PC-9 (cell line): Measurements from ENCODE around the gene SEC23B. TPM values are rescaled to one million over a fixed set of nuclear protein-coding genes. Genes with fewer than 3 reads are reported as not detected.
A peak's percentile ranks its signal among the peaks of the same experiment; 100 is the strongest.

Source experiments
- BruUV-seq: library from RNA; stranded (reverse); fragments of 400-500 nt; replicated peaks from 2 replicates; lab custom pipeline; 2021; lab: Mats Ljungman, UMichigan
- CTCF ChIA-PET: fragments of 300-600 bp; sonication (Branson Sonifier 250); formaldehyde crosslinking; loops from one replicate; lab custom pipeline; 2022; ENCODE audit warnings: antibody characterized with exemption; lab: Charles Lee
- POLR2A ChIA-PET: fragments of 300-600 bp; sonication (Branson Sonifier 250); formaldehyde crosslinking; loops from one replicate; lab custom pipeline; 2022; ENCODE audit warnings: antibody characterized with exemption; ENCODE audit not compliant: unreplicated experiment; lab: Charles Lee
- DNase-seq, 2 experiments: peaks; one replicate each; pipeline versions ENCODE4 v3.0.0 to v3.0.0-alpha.2; 2015 to 2022; ENCODE audit warnings: mixed read lengths in 1 of 2
- H2AFZ ChIP-seq: fragments of 200-600 bp; sonication (generic); 2 replicates; pipeline ENCODE4 v1.8.1; 2017; ENCODE audit warnings: antibody characterized with exemption
- H3F3A ChIP-seq: fragments of 200-600 bp; sonication (generic); 2 replicates; pipeline ENCODE4 v1.8.1; 2017; ENCODE audit warnings: antibody characterized with exemption, mild to moderate bottlenecking, low read depth; ENCODE audit not compliant: insufficient read depth
- H3K27ac ChIP-seq: fragments of 200-600 bp; sonication (generic); 2 replicates; pipeline ENCODE4 v1.6.1; 2016; ENCODE audit warnings: mixed run types
- H3K27me3 ChIP-seq: fragments of 200-600 bp; sonication (generic); 2 replicates; pipeline ENCODE4 v1.6.1; 2016; ENCODE audit warnings: low read depth, mixed run types; ENCODE audit not compliant: insufficient read depth
- H3K36me3 ChIP-seq: fragments of 200-600 bp; sonication (generic); 2 replicates; pipeline ENCODE4 v1.6.1; 2016; ENCODE audit warnings: low read depth, mixed run types
- H3K4me1 ChIP-seq: fragments of 200-600 bp; sonication (generic); replicated peaks from 2 replicates; pipeline ENCODE4 v1.6.1; 2016; ENCODE audit warnings: mixed run types; ENCODE audit not compliant: insufficient read depth
- H3K4me2 ChIP-seq: fragments of 200-600 bp; sonication (generic); 2 replicates; pipeline ENCODE4 v1.6.1; 2017; ENCODE audit warnings: mixed run types
- H3K4me3 ChIP-seq: fragments of 200-600 bp; sonication (generic); 2 replicates; pipeline ENCODE4 v1.6.1; 2016; ENCODE audit warnings: mixed run types
- H3K79me2 ChIP-seq: fragments of 200-600 bp; sonication (generic); 2 replicates; pipeline ENCODE4 v1.6.1; 2017; ENCODE audit warnings: low read depth, mixed run types
- H3K9me2 ChIP-seq: fragments of 200-600 bp; sonication (generic); 2 replicates; pipeline ENCODE4 v1.8.1; 2017; ENCODE audit warnings: mild to moderate bottlenecking; ENCODE audit not compliant: insufficient read depth
- H3K9me3 ChIP-seq: fragments of 200-600 bp; sonication (generic); 2 replicates; pipeline ENCODE4 v1.8.1; 2016; ENCODE audit warnings: low read depth; ENCODE audit not compliant: insufficient read depth
- H4K20me1 ChIP-seq: fragments of 200-600 bp; sonication (generic); 2 replicates; pipeline ENCODE4 v1.8.1; 2017; ENCODE audit not compliant: insufficient read depth
- CTCF ChIP-seq: fragments of 200-600 bp; sonication (generic); conservative IDR thresholded peaks from 2 replicates; pipeline ENCODE4 v1.6.1; 2017; ENCODE audit warnings: mixed run types, antibody characterized with exemption, mild to moderate bottlenecking, moderate library complexity
- EZH2 ChIP-seq: fragments of 200-600 bp; sonication (generic); IDR thresholded peaks from 2 replicates; pipeline ENCODE4 v1.8.0; 2017; ENCODE audit warnings: antibody characterized with exemption, low read depth
- intact Hi-C: fragments of 100-400 bp; cut with micrococcal nuclease; formaldehyde crosslinking; loops from one replicate; pipeline ENCODE4 v1.10.0; 2022; ENCODE audit not compliant: unreplicated experiment
- total RNA-seq: library from RNA; stranded (reverse); gene quantifications from 2 replicates; pipeline ENCODE4 v1.2.3, GENCODE V29; 2021

Gene SEC23B
- total RNA-seq, 1 experiment from 2014 or later = 78.5 TPM

- Histone ChIP-seq H3K27ac (peak within 1 kb of the TSS; percentile 74), H3K79me2 (peaks cover 18% of the 10 kb centered on the region), H3K4me3 (peak within 1 kb of the TSS; percentile 81), H3K36me3 (peaks cover 6% of the 10 kb centered on the region), H3K9me2 (no peaks in the 10 kb centered on the region), H3K4me1 (0 out of 2 replicates have a peak, but pooled peaks cover 7% of the 10 kb centered on the region), H3K9me3 (no peaks in the 10 kb centered on the region), H3F3A (peaks cover 25% of the 10 kb centered on the region), H3K27me3 (no peaks in the 10 kb centered on the region), H4K20me1 (no peaks in the 10 kb centered on the region), H3K4me2 (peak within 1 kb of the TSS; percentile 98), H2AFZ (peak within 1 kb of the TSS; percentile 89)
- POLR2A ChIA-PET = interaction anchor here (0.6 to 1.0 kb wide), 5 partner anchors 60 to 944 kb away, joined by 3 to 4 read pairs (median 4); partner anchors contain the start of gene ZNF133
- CTCF ChIA-PET = no interaction called here
- peak; percentile 88 to 92 for DNase-seq
- BruUV-seq = TSS peak; percentile 93
- TF ChIP-seq EZH2 = no peak
- no peak for TF ChIP-seq CTCF
- intact Hi-C loops = loop anchor here (1.0 to 2.0 kb wide), 2 partner anchors 20 to 60 kb away; partner anchors contain the start of gene SEC23B
Observed at GRCh38 chr20:18566892-18567738, 59.4 kb downstream of the SEC23B start, which contains the start of gene SMIM26. SMIM26 (plus strand) TSS chr20:18567432; CDS start chr20:18567479, 47 bp downstream.

- 0 out of 2 replicates have a peak, but pooled peaks cover 7% of the 10 kb centered on the region for H3K4me1 ChIP-seq
- no peaks in the 10 kb centered on the region for H4K20me1 ChIP-seq
- ChIA-PET POLR2A (no interaction called here), CTCF (no interaction called here)
- intact Hi-C loops = loop anchor here (1.0 to 2.0 kb wide), 2 partner anchors 20 to 61 kb away; partner anchors contain the start of gene SEC23B
- no peaks in the 10 kb centered on the region for H3K27me3 ChIP-seq
- H3K9me3 ChIP-seq = no peaks in the 10 kb centered on the region
- no TSS peak for BruUV-seq
- peak overlapping the region; percentile 81 for H3K4me3 ChIP-seq
- DNase-seq = no peak
- peak overlapping the region; percentile 89 for H2AFZ ChIP-seq
- TF ChIP-seq EZH2 (no peak), CTCF (no peak)
- peaks cover 18% of the 10 kb centered on the region for H3K79me2 ChIP-seq
- H3K27ac ChIP-seq = peak overlapping the region; percentile 74
- H3K9me2 ChIP-seq = no peaks in the 10 kb centered on the region
- peak overlapping the region; percentile 98 for H3K4me2 ChIP-seq
- H3K36me3 ChIP-seq = peaks cover 6% of the 10 kb centered on the region
- H3F3A ChIP-seq = peaks cover 23% of the 10 kb centered on the region
Observed at GRCh38 chr20:18567739-18568091, 60.0 kb downstream of the SEC23B start.

- Histone ChIP-seq H3F3A (peaks cover 8% of the 10 kb centered on the region; the same call in 1 of the 2 replicates), H3K36me3 (peaks cover 6% of the 10 kb centered on the region), H2AFZ (no peak overlapping the region), H3K4me3 (no peak overlapping the region), H3K9me3 (no peaks in the 10 kb centered on the region), H3K4me2 (no peak overlapping the region), H3K9me2 (no peaks in the 10 kb centered on the region), H3K27me3 (no peaks in the 10 kb centered on the region), H4K20me1 (no peaks in the 10 kb centered on the region), H3K4me1 (0 out of 2 replicates have a peak, but pooled peaks cover 7% of the 10 kb centered on the region), H3K79me2 (peaks cover 18% of the 10 kb centered on the region), H3K27ac (no peak overlapping the region)
- no peak for DNase-seq
- BruUV-seq = no TSS peak
- POLR2A ChIA-PET = no interaction called here
- intact Hi-C loops = no loop called here
- no peak for TF ChIP-seq EZH2
- TF ChIP-seq CTCF = no peak
- CTCF ChIA-PET = no interaction called here
Observed at GRCh38 chr20:18571009-18571408, 63.3 kb downstream of the SEC23B start.
